ENCODE results near the gene HELZ2.

Gene HELZ2

GRCh38 chr20:63545814-63546213 is 28.2 kb downstream of the HELZ2 start:
- H3K9ac ChIP-seq (ENCODE audit: low read depth, low read length): no peak overlapping the region
- H3K4me1 ChIP-seq (ENCODE audit: insufficient read depth, low read length): 0 out of 2 replicates have a peak, but pooled peaks cover 4% of the 10 kb centered on the region
- H3K4me3 ChIP-seq (ENCODE audit: low read length): no peak overlapping the region
- H3K27me3 ChIP-seq (ENCODE audit: insufficient read depth, low read length): no peaks in the 10 kb centered on the region
- WGBS: 73% methylated on average over 6 of the region's 6 CpGs
- no peak overlapping the region for H3K27ac ChIP-seq (ENCODE audit: low read depth, low read length)
- no peaks in the 10 kb centered on the region for H3K36me3 ChIP-seq (ENCODE audit: insufficient read depth, low read length)
- no peaks in the 10 kb centered on the region for H3K9me3 ChIP-seq (ENCODE audit: insufficient read depth, low read depth, low read length)

- Histone ChIP-seq H3K27me3 (ENCODE audit: insufficient read depth, low read length) (no peaks in the 10 kb centered on the region), H3K27ac (ENCODE audit: low read depth, low read length) (no peak overlapping the region), H3K4me1 (ENCODE audit: insufficient read depth, low read length) (0 out of 2 replicates have a peak, but pooled peaks cover 4% of the 10 kb centered on the region), H3K9me3 (ENCODE audit: insufficient read depth, low read depth, low read length) (no peaks in the 10 kb centered on the region), H3K36me3 (ENCODE audit: insufficient read depth, low read length) (no peaks in the 10 kb centered on the region), H3K9ac (ENCODE audit: low read depth, low read length) (no peak overlapping the region), H3K4me3 (ENCODE audit: low read length) (no peak overlapping the region)
- 80% methylated on average over 19 of the region's 19 CpGs for WGBS
Measured at GRCh38 chr20:63544958-63545516, 29.0 kb downstream of the HELZ2 start.

DNA sequence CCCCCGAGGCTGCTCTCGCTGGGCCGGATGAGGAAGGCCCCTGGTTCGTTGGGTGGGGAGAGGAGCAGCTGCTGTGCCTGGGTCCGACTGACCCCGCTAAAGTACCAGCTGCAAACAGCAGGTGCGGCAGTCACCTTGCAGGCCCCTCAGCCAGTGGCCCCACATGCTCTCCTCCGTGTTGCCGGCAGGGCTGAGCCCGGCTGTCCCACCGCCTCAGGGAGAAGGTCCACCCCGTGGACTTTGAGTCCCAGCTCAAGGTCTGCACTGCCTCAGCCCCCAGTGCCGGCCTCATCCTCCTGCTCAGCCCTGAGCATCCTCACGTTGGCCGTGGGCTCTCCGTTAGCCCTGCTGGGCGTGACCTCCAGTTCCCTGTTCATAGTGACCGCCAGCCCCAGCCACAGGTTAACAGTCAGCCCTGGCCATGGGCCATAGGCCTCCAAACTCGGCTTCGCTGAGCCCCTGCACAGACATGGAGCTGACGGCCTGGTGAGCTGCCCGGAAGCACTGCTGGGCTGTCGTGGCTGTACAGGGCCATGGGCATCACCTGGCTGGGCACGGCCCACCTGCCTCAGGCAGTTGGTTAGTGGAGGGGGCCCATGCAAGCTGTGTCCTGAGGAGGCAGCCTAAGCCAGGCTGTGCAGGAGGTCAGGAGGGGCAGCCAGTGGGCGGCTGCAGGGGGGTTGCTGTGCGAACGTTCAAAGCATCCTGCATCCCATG is 29.6 kb downstream of the HELZ2 start:
- H3K4me1 ChIP-seq (ENCODE audit: insufficient read depth, low read length): 0 out of 2 replicates have a peak, but pooled peaks cover 4% of the 10 kb centered on the region
- H3K27ac ChIP-seq (ENCODE audit: low read depth, low read length): no peak overlapping the region
- H3K36me3 ChIP-seq (ENCODE audit: insufficient read depth, low read length): no peaks in the 10 kb centered on the region
- H3K9ac ChIP-seq (ENCODE audit: low read depth, low read length): no peak overlapping the region
- 89% methylated on average over 27 of the region's 27 CpGs for WGBS
- H3K4me3 ChIP-seq (ENCODE audit: low read length): no peak overlapping the region
- no peaks in the 10 kb centered on the region for H3K27me3 ChIP-seq (ENCODE audit: insufficient read depth, low read length)
- H3K9me3 ChIP-seq (ENCODE audit: insufficient read depth, low read depth, low read length): no peaks in the 10 kb centered on the region

DNA sequence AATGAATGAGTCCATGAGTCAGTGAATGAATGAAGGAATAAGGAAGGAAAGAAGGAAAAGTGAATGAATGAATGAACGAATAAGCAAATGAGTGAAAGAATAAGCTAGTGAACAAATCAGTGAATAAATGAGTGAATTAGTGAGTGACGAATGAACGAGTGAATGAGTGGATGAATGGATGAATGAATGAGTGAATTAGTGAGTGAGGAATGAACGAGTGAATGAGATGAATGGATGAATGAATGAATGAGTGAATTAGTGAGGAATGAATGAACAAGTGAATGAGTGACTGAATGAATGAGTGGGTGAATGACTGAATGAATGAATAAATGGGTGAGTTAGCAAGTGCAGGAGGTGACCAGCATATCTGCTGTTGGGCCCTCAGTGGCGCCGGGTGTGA is 30.3 kb downstream of the HELZ2 start:
- Histone ChIP-seq H3K9ac (ENCODE audit: low read depth, low read length) (no peak overlapping the region), H3K27me3 (ENCODE audit: insufficient read depth, low read length) (no peaks in the 10 kb centered on the region), H3K36me3 (ENCODE audit: insufficient read depth, low read length) (no peaks in the 10 kb centered on the region), H3K27ac (ENCODE audit: low read depth, low read length) (no peak overlapping the region), H3K9me3 (ENCODE audit: insufficient read depth, low read depth, low read length) (no peaks in the 10 kb centered on the region), H3K4me3 (ENCODE audit: low read length) (no peak overlapping the region), H3K4me1 (ENCODE audit: insufficient read depth, low read length) (0 out of 2 replicates have a peak, but pooled peaks cover 4% of the 10 kb centered on the region)
- 90% methylated on average over 6 of the region's 6 CpGs for WGBS

DNA sequence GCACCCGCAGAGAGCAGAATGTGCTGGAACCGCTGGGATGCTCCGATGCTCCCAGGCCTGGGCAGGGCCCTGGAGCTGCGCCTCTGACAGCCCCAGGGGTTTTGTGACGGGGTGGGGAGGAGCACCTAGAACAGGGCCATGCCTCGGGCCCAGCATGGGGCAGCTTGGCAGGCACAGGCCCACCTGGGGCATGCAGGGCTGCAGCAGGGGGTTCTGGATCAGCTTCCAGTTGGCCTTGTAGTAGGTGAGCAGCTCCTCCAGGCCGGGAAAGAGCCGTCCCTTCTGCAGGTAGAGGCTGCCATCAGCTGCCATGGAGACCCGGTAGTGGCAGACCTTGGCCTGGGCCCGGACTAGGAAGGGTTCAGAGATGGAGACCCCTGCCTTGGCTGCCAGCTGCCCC is 30.9 kb downstream of the HELZ2 start:
- no peak overlapping the region for H3K27ac ChIP-seq (ENCODE audit: low read depth, low read length)
- H3K27me3 ChIP-seq (ENCODE audit: insufficient read depth, low read length): no peaks in the 10 kb centered on the region
- no peak overlapping the region for H3K9ac ChIP-seq (ENCODE audit: low read depth, low read length)
- H3K36me3 ChIP-seq (ENCODE audit: insufficient read depth, low read length): no peaks in the 10 kb centered on the region
- no peaks in the 10 kb centered on the region for H3K9me3 ChIP-seq (ENCODE audit: insufficient read depth, low read depth, low read length)
- H3K4me3 ChIP-seq (ENCODE audit: low read length): no peak overlapping the region
- H3K4me1 ChIP-seq (ENCODE audit: insufficient read depth, low read length): 0 out of 2 replicates have a peak, but pooled peaks cover 4% of the 10 kb centered on the region
- 89% methylated on average over 10 of the region's 10 CpGs for WGBS

- 91% methylated on average over 10 of the region's 10 CpGs for WGBS
- H3K4me1 ChIP-seq (ENCODE audit: insufficient read depth, low read length): no peaks in the 10 kb centered on the region
- no peak overlapping the region for H3K9ac ChIP-seq (ENCODE audit: low read depth, low read length)
- no peak overlapping the region for H3K4me3 ChIP-seq (ENCODE audit: low read length)
- H3K36me3 ChIP-seq (ENCODE audit: insufficient read depth, low read length): no peaks in the 10 kb centered on the region
- H3K9me3 ChIP-seq (ENCODE audit: insufficient read depth, low read depth, low read length): no peaks in the 10 kb centered on the region
- H3K27ac ChIP-seq (ENCODE audit: low read depth, low read length): no peak overlapping the region
- H3K27me3 ChIP-seq (ENCODE audit: insufficient read depth, low read length): no peaks in the 10 kb centered on the region
Measured at GRCh38 chr20:63542696-63543095, 31.3 kb downstream of the HELZ2 start.

DNA sequence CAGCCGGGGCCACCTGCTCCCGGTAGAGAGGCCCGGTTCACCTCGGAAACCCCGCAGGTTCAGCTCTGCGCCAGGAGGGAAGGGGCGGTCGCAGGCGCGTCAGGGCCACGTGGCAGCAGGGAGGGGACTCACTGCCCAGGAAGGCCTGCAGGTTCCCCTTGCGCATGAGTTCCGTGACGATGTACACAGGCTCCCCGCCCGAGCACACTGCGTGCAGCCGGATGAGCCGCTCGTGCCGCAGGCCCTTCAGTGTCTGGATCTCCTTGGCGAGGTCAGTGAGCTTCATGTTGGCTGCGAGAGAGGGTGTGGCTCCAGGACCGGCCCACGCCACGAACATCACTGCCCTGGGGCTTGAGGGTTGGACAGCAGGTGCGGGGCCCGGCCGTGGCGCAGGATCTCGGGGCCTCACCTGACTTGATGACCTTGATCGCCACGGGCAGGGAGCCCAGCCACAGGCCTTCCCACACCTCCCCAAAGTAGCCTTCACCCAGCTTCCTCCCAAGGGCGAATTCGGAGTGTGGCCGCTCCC is 31.9 kb downstream of the HELZ2 start:
- H3K36me3 ChIP-seq (ENCODE audit: insufficient read depth, low read length): no peaks in the 10 kb centered on the region
- no peak overlapping the region for H3K9ac ChIP-seq (ENCODE audit: low read depth, low read length)
- no peak overlapping the region for H3K4me3 ChIP-seq (ENCODE audit: low read length)
- 93% methylated on average over 36 of the region's 36 CpGs for WGBS
- H3K27me3 ChIP-seq (ENCODE audit: insufficient read depth, low read length): no peaks in the 10 kb centered on the region
- no peaks in the 10 kb centered on the region for H3K4me1 ChIP-seq (ENCODE audit: insufficient read depth, low read length)
- H3K9me3 ChIP-seq (ENCODE audit: insufficient read depth, low read depth, low read length): no peaks in the 10 kb centered on the region
- no peak overlapping the region for H3K27ac ChIP-seq (ENCODE audit: low read depth, low read length)

GRCh38 chr20:63541371-63541770 is 32.7 kb downstream of the HELZ2 start:
- Histone ChIP-seq H3K9ac (ENCODE audit: low read depth, low read length) (no peak overlapping the region), H3K36me3 (ENCODE audit: insufficient read depth, low read length) (no peaks in the 10 kb centered on the region), H3K27ac (ENCODE audit: low read depth, low read length) (no peak overlapping the region), H3K9me3 (ENCODE audit: insufficient read depth, low read depth, low read length) (no peaks in the 10 kb centered on the region), H3K27me3 (ENCODE audit: insufficient read depth, low read length) (no peaks in the 10 kb centered on the region), H3K4me1 (ENCODE audit: insufficient read depth, low read length) (no peaks in the 10 kb centered on the region), H3K4me3 (ENCODE audit: low read length) (no peak overlapping the region)
- WGBS: 94% methylated on average over 28 of the region's 28 CpGs

- no peaks in the 10 kb centered on the region for H3K27me3 ChIP-seq (ENCODE audit: insufficient read depth, low read length)
- H3K9me3 ChIP-seq (ENCODE audit: insufficient read depth, low read depth, low read length): no peaks in the 10 kb centered on the region
- no peak overlapping the region for H3K9ac ChIP-seq (ENCODE audit: low read depth, low read length)
- H3K4me1 ChIP-seq (ENCODE audit: insufficient read depth, low read length): no peaks in the 10 kb centered on the region
- H3K36me3 ChIP-seq (ENCODE audit: insufficient read depth, low read length): no peaks in the 10 kb centered on the region
- 93% methylated on average over 49 of the region's 49 CpGs for WGBS
- H3K27ac ChIP-seq (ENCODE audit: low read depth, low read length): no peak overlapping the region
- no peak overlapping the region for H3K4me3 ChIP-seq (ENCODE audit: low read length)
Measured at GRCh38 chr20:63540417-63541186, 33.4 kb downstream of the HELZ2 start.

- H3K9me3 ChIP-seq (ENCODE audit: insufficient read depth, low read depth, low read length): no peaks in the 10 kb centered on the region
- no peak overlapping the region for H3K27ac ChIP-seq (ENCODE audit: low read depth, low read length)
- H3K4me1 ChIP-seq (ENCODE audit: insufficient read depth, low read length): no peaks in the 10 kb centered on the region
- no peak overlapping the region for H3K9ac ChIP-seq (ENCODE audit: low read depth, low read length)
- H3K4me3 ChIP-seq (ENCODE audit: low read length): no peak overlapping the region
- no peaks in the 10 kb centered on the region for H3K36me3 ChIP-seq (ENCODE audit: insufficient read depth, low read length)
- 93% methylated on average over 29 of the region's 29 CpGs for WGBS
- H3K27me3 ChIP-seq (ENCODE audit: insufficient read depth, low read length): no peaks in the 10 kb centered on the region
Measured at GRCh38 chr20:63539441-63540370, 34.3 kb downstream of the HELZ2 start.

Data from HUES64 (cell line).